RWPE1 (cell line): ENCODE data around the gene GREM2.

Source experiments
- CTCF ChIA-PET: fragments of 350-600 bp; sonication (Branson Sonifier 250); formaldehyde crosslinking; extraction: SDS; loops from one replicate; lab custom pipeline; 2021; lab: Yijun Ruan, JAX
- POLR2A ChIA-PET: fragments of 400-600 bp; formaldehyde crosslinking; extraction: SDS; loops from one replicate; lab custom pipeline; 2020; ENCODE audit warnings: antibody characterized with exemption; ENCODE audit not compliant: low non-redundant PET; lab: Yijun Ruan, JAX
- DNase-seq: peaks from one replicate; pipeline ENCODE4 v3.0.0; 2012; ENCODE audit warnings: low spot score
- H3K27ac ChIP-seq: fragments of 450-650 bp; 2 replicates; pipeline ENCODE4 v1.5.1; 2017
- CTCF ChIP-seq: fragments of 450-650 bp; conservative IDR thresholded peaks from 2 replicates; pipeline ENCODE4 v1.5.1; 2017; ENCODE audit warnings: low read depth, mild to moderate bottlenecking

GREM2 gene

DNA sequence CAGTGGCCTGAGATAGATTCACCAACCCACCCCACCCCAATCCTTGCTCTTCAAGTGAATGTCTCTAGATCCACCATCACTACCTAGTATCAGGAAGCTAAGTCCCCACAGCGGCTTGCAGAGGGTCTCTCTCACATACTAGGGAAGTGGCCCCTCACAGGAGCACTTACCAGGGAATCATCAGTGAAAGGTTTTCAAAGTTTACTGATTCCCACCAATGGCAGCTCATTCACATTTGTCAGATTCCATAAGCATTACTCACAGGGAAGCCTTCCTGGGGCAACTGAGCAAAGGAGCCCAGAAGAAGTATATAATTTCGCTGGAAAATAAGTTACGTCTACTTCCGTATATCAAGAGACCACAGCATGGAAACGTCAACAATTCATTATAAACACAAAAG, 120.8 kb downstream of the GREM2 start:
- DNase-seq, result peak; percentile 15
- no peak overlapping the region for H3K27ac ChIP-seq
- TF ChIP-seq CTCF, result no peak
- CTCF ChIA-PET, result no interaction called here
- POLR2A ChIA-PET, result no interaction called here

DNA sequence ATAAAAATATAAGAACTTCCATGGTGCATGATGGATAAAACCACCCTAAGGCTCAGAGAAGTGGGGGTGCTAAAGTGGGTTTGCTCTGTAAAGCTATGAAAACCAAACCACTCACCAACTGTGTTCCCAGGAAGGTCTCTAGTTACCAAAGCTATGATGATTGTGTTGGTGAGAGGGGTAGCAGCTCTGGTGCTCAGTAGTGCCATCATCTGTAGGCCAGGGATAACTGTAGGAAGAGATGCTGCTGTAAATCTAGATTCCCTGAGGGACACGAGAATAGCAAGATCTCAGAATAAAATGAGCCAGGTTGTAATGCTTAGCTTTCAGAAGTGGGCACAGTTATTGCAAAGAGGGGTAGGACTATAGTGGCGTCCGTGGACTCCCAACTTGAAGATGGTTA, 124.5 kb downstream of the GREM2 start:
- no peak overlapping the region for H3K27ac ChIP-seq
- ChIA-PET CTCF (interaction anchor here (0.5 kb wide), 1 partner anchor 17 kb away, joined by 3 read pairs; no protein-coding TSS in a partner anchor), POLR2A (no interaction called here)
- TF ChIP-seq CTCF, result no peak
- DNase-seq, result no peak

GRCh38 chr1:240486611-240487010, 125.3 kb downstream of the GREM2 start:
- TF ChIP-seq CTCF, result no peak
- ChIA-PET POLR2A (no interaction called here), CTCF (no interaction called here)
- no peak for DNase-seq
- no peak overlapping the region for H3K27ac ChIP-seq

GRCh38 chr1:240484804-240485443, 127.0 kb downstream of the GREM2 start:
- no peak for TF ChIP-seq CTCF
- ChIA-PET CTCF (no interaction called here), POLR2A (no interaction called here)
- H3K27ac ChIP-seq, result no peak overlapping the region
- DNase-seq, result no peak

GRCh38 chr1:240478536-240478935, 133.4 kb downstream of the GREM2 start:
- no peak for DNase-seq
- ChIA-PET POLR2A (no interaction called here), CTCF (interaction anchor here (0.5 kb wide), 1 partner anchor 269 kb away, joined by 3 read pairs; no protein-coding TSS in a partner anchor)
- no peak overlapping the region for H3K27ac ChIP-seq
- no peak for TF ChIP-seq CTCF

DNA sequence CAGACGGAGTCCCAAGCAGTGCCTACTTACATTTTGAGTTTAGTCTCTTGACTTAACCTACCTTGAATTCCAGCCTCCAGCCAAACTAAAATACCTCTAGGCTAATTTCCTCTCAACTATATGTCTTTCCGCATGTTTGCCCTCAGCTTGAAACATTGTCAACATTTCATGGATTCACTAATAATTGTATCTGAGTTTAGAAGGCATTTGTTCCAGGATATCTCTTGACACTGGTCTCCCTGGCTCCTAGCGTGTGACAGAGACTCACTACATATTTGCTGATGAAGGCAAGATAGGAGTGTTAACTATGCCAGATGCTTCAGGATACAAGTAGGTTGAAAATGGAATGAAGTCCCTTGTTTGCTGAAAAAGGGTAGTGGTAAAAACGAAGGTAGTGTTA, 136.1 kb downstream of the GREM2 start:
- no peak overlapping the region for H3K27ac ChIP-seq
- POLR2A ChIA-PET, result no interaction called here
- no peak for TF ChIP-seq CTCF
- CTCF ChIA-PET, result no interaction called here
- no peak for DNase-seq
